DMS53 treated with DMSO at 0.1 percent for 48 hours (cell line): ENCODE measurements around the gene NAA20.
A peak's percentile ranks its signal among the peaks of the same experiment; 100 is the strongest.
"Not testable (repeated sequence)": the region's sequence is repeated elsewhere in the genome, so short reads cannot be mapped to it uniquely, and the experiment has no call there.

ENCODE experiments used
- DNase-seq: peaks from one replicate; lab custom pipeline; 2025; ENCODE audit not compliant: unreplicated experiment; lab: John Stamatoyannopoulos, UW

NAA20 gene

DNA sequence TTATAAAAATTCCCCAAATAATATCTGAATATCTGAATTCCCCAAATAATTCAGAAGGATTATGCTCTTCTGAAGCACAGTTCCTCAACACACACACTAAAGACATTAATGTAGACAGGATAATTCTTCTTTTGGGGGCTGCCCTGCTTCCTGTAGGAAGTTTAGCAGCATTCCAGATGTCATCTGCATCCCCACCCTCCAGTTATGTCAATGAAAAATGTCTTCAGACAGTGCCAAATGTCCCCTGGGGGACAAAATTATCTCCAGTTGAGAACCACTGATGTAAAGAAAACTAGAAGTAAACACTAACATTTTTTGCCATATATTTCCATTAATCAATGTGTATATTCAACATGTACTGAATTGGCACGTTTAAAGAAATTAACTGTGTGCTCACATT lies 25.9 kb upstream of the NAA20 start:
- no peak for DNase-seq

DNA sequence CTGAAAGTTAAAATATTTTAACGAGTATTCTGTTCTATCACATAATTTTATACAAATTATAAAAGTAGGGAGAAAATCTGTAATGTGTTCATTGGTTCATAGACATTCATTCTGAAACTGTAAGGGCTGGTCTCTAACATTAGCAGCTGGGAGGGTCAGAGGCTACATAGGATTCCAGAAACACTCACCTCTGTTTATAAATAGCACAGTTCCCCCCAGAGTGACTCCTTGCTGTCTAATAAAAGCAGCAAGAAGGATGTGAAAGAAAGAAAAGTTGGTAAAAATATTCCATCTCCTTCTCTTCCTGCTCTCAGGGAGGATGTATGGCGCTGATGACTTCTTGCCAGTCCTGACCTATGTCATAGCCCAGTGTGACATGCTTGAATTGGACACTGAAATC lies 25.3 kb upstream of the NAA20 start:
- no peak for DNase-seq

DNA sequence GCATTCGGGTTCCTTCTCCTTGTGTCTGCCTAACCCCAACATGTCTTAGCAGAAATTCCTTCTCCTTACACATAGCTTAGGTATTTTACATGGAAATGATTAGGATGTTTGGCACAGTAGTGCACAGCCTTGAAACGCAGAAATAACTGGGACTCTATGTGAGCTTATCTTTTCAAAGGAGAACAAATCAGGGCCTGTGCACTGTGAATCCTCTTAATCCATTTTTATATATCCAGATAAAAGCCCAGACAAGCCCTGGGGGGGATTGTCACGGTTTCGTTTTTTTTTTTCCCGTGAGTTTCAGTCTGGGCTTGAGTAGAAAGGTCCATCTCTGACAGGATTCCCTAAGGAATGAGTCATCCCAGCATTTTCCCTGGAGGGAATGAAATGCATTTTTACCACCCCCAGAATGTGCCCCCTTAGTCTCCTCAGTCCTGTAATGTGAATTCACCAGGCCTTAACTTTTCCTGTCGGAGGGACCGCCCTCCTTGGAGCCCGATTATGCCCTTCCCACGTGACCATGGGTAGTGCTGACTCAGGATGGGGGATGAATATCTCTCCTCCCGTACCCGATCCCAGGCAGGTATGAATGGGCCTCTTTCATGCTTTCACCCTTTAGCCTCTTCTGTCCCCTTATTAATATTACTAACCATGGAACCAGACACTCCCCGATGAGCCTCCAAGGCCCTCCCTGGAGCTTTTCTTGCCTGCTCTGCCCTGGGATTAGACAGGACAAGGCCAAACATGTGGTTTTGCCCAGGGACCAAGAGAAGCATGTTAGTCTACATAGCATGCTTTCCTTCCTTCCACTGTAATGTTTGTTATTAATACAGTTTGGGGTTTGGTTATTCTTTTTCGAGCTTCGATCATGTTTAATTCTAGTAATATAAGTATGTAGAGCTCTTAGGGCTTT lies 23.9 kb upstream of the NAA20 start:
- no peak for DNase-seq

DNA sequence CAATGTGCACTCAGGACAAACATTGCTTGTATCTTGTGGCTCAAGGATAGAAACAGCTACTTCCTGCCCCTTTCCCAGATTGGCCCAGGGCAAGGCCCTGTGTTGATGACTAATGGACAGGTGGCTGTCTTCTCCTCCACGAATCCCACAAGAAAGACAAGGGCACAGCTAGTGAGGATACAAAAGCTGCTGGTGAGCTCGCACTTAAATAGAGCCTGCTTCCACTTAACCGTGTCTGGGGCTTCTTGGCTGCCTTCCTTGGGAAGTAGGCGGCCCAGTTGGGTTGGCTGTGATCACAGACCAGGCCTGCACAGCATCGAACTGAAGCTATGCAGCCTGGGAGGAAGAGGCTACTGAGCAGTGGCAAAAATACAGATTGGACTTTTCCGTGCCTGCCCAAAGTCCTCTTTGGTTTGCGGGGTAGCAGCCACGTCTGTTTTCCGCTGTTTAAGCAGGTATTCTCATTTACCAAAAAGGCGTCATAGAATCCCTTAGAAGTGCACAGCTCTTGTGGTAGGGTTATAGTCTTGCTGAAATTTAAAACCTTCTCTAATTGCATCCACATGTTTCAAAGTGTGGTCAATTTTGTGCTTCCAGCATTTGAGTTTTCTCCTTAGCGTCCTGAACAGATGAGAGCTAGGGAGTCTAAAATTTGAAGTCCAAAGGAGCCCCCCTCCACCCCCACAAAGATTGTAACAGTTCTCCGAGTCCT lies 23.0 kb upstream of the NAA20 start:
- peak; percentile 35 for DNase-seq

GRCh38 chr20:19995220-19995863 lies 21.8 kb upstream of the NAA20 start:
- peak; percentile 31 for DNase-seq

DNA sequence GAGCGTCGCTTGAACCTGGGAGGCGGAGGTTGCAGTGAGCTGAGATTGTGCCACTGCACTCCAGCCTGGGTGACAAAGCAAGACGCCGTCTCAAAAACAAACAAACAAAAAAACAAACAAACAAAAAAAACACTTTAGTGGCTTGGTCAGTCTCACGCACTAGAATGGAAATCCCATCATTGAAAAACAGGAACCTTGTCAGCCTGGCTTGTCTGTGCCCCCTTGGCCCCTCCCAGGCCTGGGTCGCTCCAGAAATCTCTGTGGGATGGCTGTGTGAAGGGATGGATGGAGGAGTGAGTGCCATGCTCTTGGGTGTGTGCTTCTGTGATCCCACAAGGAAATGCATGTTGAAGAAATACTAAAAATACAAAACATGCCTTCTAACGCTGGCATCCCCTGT lies 20.9 kb upstream of the NAA20 start:
- DNase-seq, result no peak

- DNase-seq, result no peak
Measured at GRCh38 chr20:19996917-19997316, 20.2 kb upstream of the NAA20 start.

GRCh38 chr20:19998990-19999705 lies 18.0 kb upstream of the NAA20 start:
- no peak for DNase-seq

DNA sequence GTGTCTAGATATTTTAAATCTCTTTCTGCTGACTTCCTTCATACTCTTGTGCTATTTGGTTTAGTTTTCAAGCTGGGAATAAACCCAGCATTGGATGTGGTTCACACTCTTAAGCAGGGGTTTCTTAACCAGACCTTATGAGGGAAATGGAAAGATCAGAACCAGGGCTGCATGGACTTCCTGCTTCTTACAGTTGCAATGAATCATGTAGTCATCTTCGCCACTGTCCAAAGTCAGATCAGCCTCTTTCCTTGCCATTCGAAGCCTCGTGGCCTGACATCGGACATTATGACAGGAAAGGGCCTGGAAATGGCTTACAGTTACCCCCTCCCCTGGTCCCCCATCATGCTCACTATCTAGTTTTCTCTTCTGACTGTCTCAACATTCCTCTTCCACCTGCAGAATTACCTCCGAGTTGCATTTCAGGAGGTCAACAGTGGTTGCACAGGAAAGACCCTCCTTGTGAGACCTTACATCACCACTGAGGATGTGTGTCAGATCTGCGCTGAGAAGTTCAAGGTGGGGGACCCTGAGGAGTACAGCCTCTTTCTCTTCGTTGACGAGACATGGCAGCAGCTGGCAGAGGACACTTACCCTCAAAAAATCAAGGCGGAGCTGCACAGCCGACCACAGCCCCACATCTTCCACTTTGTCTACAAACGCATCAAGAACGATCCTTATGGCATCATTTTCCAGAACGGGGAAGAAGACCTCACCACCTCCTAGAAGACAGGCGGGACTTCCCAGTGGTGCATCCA lies 16.8 kb upstream of the NAA20 start:
- no peak for DNase-seq

DNA sequence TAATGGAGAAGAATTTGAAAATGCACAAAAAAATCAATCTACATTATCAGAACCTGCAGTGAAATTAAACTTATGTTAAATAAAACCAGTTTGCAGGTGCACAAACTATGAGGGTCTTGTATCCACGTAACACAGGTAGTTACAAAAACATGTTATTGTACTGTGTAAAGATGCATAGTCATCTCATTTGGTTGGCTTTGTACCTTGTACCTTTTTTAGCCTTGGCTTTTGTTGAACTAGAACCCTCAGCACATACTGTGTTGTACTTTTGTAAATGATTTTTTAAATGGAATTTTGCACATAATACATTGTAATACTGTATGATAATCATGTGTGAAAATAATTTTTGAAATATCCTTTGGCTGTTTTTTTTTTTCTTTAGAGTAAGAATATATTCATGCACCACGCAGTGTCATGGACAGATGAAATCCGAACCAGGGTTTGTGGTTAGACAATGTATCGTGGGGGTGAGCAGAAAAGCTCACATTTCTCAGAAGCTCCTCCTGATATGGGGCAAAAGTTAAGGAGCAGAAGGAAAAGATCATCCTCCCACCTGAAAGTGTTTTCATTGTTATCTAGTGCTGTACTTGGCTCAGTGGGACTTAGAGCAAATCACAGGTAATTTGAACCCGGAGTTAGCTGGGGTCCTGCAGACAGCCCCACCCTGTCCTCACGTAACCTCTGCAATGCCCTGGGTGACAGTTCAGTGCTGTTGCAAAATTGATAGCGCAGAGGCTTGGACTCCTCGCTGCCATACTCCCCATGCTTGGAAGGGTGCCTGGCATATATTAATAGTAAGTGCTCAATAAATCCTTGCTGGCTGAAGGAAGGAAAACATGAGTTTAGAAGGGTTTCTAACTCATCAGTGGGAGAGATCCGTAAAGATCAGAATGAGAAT lies 14.8 kb upstream of the NAA20 start:
- no peak for DNase-seq

DNA sequence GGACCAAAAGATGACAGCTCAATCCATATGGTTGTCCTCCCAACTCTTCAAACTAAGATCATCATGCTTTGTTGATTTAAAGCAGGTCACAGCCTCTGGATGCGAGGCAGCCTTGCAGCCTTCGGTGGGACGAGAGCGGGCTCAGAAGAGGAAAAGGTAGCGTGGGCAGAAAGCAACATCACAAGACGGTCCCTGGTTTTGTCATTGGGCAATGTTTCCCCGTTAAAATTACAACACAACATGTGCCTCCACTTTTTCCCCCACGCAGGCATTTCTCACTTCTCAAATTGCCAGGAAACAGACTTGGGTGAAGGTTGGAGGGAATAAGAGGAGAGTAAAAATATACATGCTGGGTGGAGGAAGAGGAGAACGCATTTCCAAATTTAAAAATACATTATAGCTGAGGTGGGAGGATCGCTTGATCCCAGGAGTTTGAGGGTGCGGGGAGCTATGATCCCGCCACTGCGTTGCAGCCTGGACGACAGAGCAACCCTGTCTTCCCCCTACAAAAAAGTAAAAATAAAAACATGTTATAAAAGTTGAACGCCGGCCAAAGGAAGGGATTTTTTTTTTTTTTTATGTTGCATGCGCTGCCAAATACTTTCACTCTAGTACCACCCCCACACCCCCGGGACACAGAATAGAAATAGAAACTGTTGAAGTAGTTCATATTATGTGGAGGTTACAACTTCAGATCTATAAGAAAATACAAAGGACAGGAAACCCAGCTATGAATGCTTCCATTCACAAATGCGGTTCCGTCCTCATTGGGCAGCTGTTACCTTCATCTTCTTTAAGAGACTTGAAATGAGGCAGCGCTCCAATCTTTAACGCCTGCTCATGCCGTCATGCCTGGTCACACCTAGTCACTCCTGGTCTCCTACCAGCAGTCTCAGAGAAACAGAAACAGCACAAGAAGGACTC lies 13.9 kb upstream of the NAA20 start:
- no peak for DNase-seq

DNA sequence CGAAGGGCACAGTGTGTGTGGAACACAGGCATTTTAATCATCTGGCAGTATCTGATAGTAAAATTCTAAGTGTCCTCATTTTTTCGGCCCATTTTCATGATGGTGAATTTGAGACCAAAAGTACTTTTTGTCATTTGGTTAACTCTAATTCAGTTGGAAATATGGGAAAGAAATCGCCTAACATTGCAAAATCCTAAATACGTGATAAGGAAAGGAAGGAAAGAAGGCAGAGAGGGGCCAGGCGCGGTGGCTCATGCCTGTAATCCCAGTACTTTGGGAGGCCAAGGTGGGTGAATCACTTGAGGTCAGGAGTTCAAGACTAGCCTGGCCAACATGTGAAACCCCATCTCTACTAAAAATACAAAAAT lies 13.2 kb upstream of the NAA20 start:
- not testable (repeated sequence) for DNase-seq

DNA sequence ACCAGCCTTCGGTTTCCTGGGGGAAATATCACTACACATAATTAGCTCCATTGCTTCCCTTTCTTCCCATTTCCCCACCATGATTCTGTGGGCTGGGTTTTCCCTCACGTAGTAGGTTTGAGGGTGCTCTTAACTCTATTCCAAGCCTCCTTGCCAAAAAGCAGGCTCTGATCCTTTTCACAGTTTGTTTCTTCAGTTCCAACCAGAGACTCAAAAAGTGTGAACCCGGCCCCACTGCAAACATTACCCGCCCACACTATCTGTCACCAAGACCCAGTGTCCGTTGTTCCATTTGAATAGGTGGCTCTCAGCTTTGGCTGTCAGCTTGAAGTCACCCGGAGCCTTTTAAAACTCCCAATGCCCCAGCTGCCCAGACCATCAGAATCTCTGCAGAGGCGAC lies 11.8 kb upstream of the NAA20 start:
- DNase-seq, result no peak

DNA sequence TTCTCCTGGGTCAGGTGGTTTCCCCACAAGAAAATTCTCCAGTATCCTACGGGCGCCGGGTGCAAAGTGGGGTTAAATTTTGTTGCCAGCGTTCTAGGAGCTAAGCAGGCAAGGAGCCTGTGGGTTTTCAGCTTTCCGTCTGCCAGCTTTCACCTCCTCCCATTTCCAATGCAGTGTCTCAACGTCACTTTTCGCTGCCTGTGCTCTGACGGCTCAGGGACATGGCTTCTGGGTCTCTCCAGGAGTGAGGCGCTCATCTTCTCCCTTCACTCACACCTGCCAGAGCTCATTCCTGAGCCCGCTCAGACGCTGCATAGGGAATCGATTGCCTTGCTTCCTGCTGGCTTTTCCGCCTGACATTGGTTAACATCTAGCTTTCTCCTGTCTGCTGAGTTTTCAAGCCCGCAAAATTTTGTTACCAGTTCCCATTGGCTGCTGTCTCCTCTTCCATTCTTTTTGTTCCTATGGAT lies 7.3 kb upstream of the NAA20 start:
- no peak for DNase-seq

DNA sequence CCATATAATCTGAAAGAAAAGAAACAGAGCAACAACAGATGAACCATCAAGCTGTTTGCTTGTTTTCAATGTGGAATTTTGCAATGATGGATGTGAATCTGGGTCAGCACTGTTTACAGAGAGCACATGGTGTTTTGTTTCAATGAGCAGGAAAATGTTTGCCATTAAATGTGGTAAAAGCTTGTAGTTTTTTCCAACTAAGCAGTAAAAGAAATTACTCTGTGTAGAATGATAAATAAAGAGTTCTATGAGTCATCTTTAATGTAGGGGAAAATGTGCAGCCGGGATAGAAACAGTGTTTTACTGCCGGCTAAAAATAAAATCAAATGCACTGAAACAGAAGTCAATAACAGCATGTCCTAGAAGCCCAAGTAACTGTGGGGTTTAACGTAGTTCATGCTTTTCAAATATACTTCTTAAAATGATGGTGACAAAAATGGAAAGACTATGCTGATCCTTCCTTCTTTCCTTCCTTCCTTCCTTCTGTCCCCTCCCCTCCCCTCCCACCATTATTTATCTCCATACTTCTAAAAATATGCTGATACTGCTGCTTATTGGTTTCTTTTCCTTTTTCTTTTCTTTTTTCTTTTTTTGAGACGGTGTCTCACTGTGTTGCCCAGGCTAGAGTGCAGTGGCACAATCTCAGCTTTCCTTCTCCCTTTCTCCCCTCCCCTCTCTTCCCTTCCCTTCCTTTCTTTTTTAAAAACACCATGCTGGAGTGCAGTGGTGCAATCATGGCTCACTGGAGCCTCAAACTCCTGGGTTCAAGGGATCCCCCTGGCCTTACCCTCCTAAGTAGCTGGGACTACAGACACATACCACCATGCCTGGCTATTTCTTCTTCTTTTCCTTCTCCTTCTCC lies 6.3 kb upstream of the NAA20 start:
- peak; percentile 37 for DNase-seq

DNA sequence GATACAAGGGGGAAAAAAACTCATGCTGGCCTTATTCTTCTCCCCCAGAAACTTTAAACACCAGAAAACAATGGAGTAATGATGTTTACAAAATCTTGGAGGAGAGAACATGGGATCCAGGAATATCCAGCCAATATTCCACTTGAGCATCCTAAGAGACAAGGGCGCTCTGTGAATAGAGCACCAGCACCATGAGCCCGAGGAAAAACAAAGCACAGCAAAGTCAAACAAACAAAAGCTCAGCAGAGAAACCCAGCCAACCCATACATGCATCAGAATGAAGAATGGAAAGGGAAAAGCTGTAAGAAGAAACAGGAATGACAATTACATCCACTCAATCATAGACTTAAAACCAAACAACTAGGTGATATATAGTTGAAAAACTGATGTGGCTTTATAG lies 4.6 kb upstream of the NAA20 start:
- DNase-seq, result no peak

- DNase-seq, result no peak
Measured at GRCh38 chr20:20014659-20015058, 2.5 kb upstream of the NAA20 start.

DNA sequence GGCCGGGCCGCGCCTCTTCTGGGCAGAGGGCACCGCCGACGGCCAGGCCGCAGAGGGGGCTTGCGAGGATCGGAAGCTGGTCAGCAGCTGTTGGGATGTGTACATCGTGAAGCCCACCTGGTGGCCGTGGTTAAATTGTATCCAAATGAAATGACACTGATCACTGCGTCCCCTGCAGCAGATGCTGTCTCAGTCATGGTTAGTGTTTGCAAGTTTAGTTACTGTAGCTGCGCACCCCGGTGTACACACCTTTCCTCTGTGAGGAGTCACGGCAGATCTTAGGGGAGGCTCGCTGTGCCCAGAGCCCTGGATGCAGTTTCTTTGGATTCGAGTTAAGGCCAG lies 653 bp downstream of the NAA20 start:
- no peak for DNase-seq
